ENCODE results near the gene TTC7B.

- TF ChIP-seq POLR2AphosphoS5 (IDR thresholded peaks at IDR 0.05; ENCODE audit: low read depth) (no peak), EZH2phosphoT487 (IDR thresholded peaks at IDR 0.05; ENCODE audit: unreplicated experiment) (no peak), CTCF (conservative IDR thresholded peaks at IDR 0.05; ENCODE audit: low read depth in 2 of 2) (no peak), EZH2 (IDR thresholded peaks at IDR 0.05; ENCODE audit: low read depth, unreplicated experiment) (no peak)
Measured at GRCh38 chr14:90553298-90553920, 262.8 kb downstream of the TTC7B start.

All from GM23338 (cell line).